Measurements from ENCODE around the gene ANKRD27.
"Not testable (repeated sequence)": the region's sequence is repeated elsewhere in the genome, so short reads cannot be mapped to it uniquely, and the experiment has no call there.

Gene ANKRD27

GRCh38 chr19:32599736-32600157, 75.2 kb downstream of the ANKRD27 start:
- peak; percentile 50 for DNase-seq (ENCODE audit: low spot score)

- no peak for DNase-seq (ENCODE audit: low spot score)
Measured at GRCh38 chr19:32599258-32599657, 75.7 kb downstream of the ANKRD27 start.

GRCh38 chr19:32598022-32598421, 77.0 kb downstream of the ANKRD27 start:
- DNase-seq (ENCODE audit: low spot score), result no peak

GRCh38 chr19:32595491-32595890, 79.5 kb downstream of the ANKRD27 start:
- no peak for DNase-seq (ENCODE audit: low spot score)

GRCh38 chr19:32594021-32594420, 81.0 kb downstream of the ANKRD27 start:
- no peak for DNase-seq (ENCODE audit: low spot score)

GRCh38 chr19:32587747-32588504, 87.1 kb downstream of the ANKRD27 start:
- DNase-seq (ENCODE audit: low spot score), result not testable (repeated sequence)

GRCh38 chr19:32581705-32582179, 93.2 kb downstream of the ANKRD27 start:
- no peak for DNase-seq (ENCODE audit: low spot score)

- peak; percentile 95 for DNase-seq (ENCODE audit: low spot score)
Measured at GRCh38 chr19:32580901-32581704, 93.9 kb downstream of the ANKRD27 start, which contains the start of gene PDCD5. Gene PDCD5 (plus strand): TSS chr19:32581190. CDS start chr19:32581262, 72 bp downstream.

- no peak for DNase-seq (ENCODE audit: low spot score)
Measured at GRCh38 chr19:32580353-32580900, 94.6 kb downstream of the ANKRD27 start.

- no peak for DNase-seq (ENCODE audit: low spot score)
Measured at GRCh38 chr19:32576790-32577189, 98.2 kb downstream of the ANKRD27 start.

GRCh38 chr19:32573492-32573794, 101.5 kb downstream of the ANKRD27 start:
- no peak for DNase-seq (ENCODE audit: low spot score)

GRCh38 chr19:32572700-32573491, 102.1 kb downstream of the ANKRD27 start:
- not testable (repeated sequence) for DNase-seq (ENCODE audit: low spot score)

GRCh38 chr19:32571471-32572075, 103.4 kb downstream of the ANKRD27 start:
- not testable (repeated sequence) for DNase-seq (ENCODE audit: low spot score)

- DNase-seq (ENCODE audit: low spot score), result peak; percentile 57
Measured at GRCh38 chr19:32570081-32570785, 104.7 kb downstream of the ANKRD27 start.

- no peak for DNase-seq (ENCODE audit: low spot score)
Measured at GRCh38 chr19:32567486-32567885, 107.5 kb downstream of the ANKRD27 start.

- no peak for DNase-seq (ENCODE audit: low spot score)
Measured at GRCh38 chr19:32566246-32566830, 108.6 kb downstream of the ANKRD27 start.

GRCh38 chr19:32563761-32564160, 111.2 kb downstream of the ANKRD27 start:
- no peak for DNase-seq (ENCODE audit: low spot score)

- DNase-seq (ENCODE audit: low spot score), result no peak
Measured at GRCh38 chr19:32558607-32559228, 116.3 kb downstream of the ANKRD27 start.

- no peak for DNase-seq (ENCODE audit: low spot score)
Measured at GRCh38 chr19:32555786-32556185, 119.2 kb downstream of the ANKRD27 start.

GRCh38 chr19:32550666-32551065, 124.3 kb downstream of the ANKRD27 start:
- DNase-seq (ENCODE audit: low spot score), result no peak

Data from globus pallidus (tissue), 1 donor.